ENCODE data around the gene MAGI2. TPM values are rescaled to one million over a fixed set of nuclear protein-coding genes. Genes with fewer than 3 reads are reported as not detected.

The MAGI2 gene
- total RNA-seq, 1 experiment from 2014 or later, result 0.22 TPM

GRCh38 chr7:78315119-78315518 lies 1138.3 kb downstream of the MAGI2 start:
- Histone ChIP-seq H3K4me3 (replicated peaks in 1 of 2; ENCODE audit: low read depth in 1 of 2, low read length in 2 of 2) (no peak overlapping the region), H3K9ac (ENCODE audit: low read length) (no peak overlapping the region), H3K79me2 (ENCODE audit: insufficient read depth, low read length) (no peaks in the 10 kb centered on the region), H3K9me2 (ENCODE audit: insufficient read depth) (no peaks in the 10 kb centered on the region), H2AFZ (ENCODE audit: low read depth, low read length, poor library complexity, severe bottlenecking) (no peak overlapping the region), H3K4me2 (ENCODE audit: low read length) (no peak overlapping the region), H3K27ac (ENCODE audit: low read depth, low read length) (no peak overlapping the region), H3K27me3 (ENCODE audit: insufficient read depth, low read length) (peaks cover 38% of the 10 kb centered on the region), H3K4me1 (ENCODE audit: control insufficient read depth in 1 of 2, insufficient read depth in 2 of 2, low read length in 2 of 2) (no peaks in the 10 kb centered on the region), H4K20me1 (ENCODE audit: insufficient read depth) (no peaks in the 10 kb centered on the region), H3K9me3 (ENCODE audit: control insufficient read depth in 1 of 2, insufficient read depth in 1 of 2, low read depth in 1 of 2, low read length in 2 of 2) (no peaks in the 10 kb centered on the region), H3K36me3 (ENCODE audit: control insufficient read depth in 1 of 2, insufficient read depth in 2 of 2, low read length in 2 of 2) (no peaks in the 10 kb centered on the region)
- ATAC-seq, result no peak
- CTCF ChIA-PET, result no interaction called here
- RAD21 ChIA-PET (ENCODE audit: low non-redundant PET in 1 of 2, low total read pairs in 2 of 2, uncharacterized antibody in 2 of 2, unreplicated experiment in 2 of 2), result no interaction called here
- BruUV-seq (replicated peaks), result no TSS peak
- POLR2A ChIA-PET, result no interaction called here
- DNase-seq (ENCODE audit: low read depth, low spot score), result no peak
- TF ChIP-seq CEBPB (IDR thresholded peaks at IDR 0.05; ENCODE audit: low read depth) (no peak), REST (IDR thresholded peaks at IDR 0.05; ENCODE audit: low read depth) (no peak), YY1 (IDR thresholded peaks at IDR 0.05; ENCODE audit: extremely low read depth, insufficient replicate concordance, low read depth, low read length) (no peak), FOSL1 (IDR thresholded peaks at IDR 0.05; ENCODE audit: low read depth) (no peak), SIN3A (IDR thresholded peaks at IDR 0.05; ENCODE audit: low read depth) (no peak), POLR2A (IDR thresholded peaks at IDR 0.05; ENCODE audit: borderline replicate concordance, extremely low read depth, insufficient read depth, insufficient read length) (no peak), ZNF274 (IDR thresholded peaks at IDR 0.05; ENCODE audit: low read depth, low read length) (no peak), CTCF (IDR thresholded peaks at IDR 0.05 in 2 of 3, conservative IDR thresholded peaks at IDR 0.05 in 1 of 3; ENCODE audit: borderline replicate concordance in 1 of 3, insufficient read depth in 1 of 3, low read depth in 2 of 3, low read length in 2 of 3) (no peak), EZH2 (IDR thresholded peaks at IDR 0.05) (no peak), SRF (IDR thresholded peaks at IDR 0.05; ENCODE audit: low read depth) (no peak), ZBTB33 (IDR thresholded peaks at IDR 0.05; ENCODE audit: extremely low read depth, insufficient replicate concordance, low read length) (no peak), RAD21 (IDR thresholded peaks at IDR 0.05; ENCODE audit: low read depth) (no peak), JUND (IDR thresholded peaks at IDR 0.05) (no peak), ZFX (IDR thresholded peaks at IDR 0.05) (no peak), ATF3 (IDR thresholded peaks at IDR 0.05) (no peak), EZH2phosphoT487 (IDR thresholded peaks at IDR 0.05; ENCODE audit: borderline replicate concordance) (no peak)
- intact Hi-C loops (cut with micrococcal nuclease), result no loop called here
